HG03108 (cell line): ENCODE data around the gene SNRPD2.
A peak's percentile ranks its signal among the peaks of the same experiment; 100 is the strongest.

Experiments
- ATAC-seq: cut with Tn5 transposase; IDR thresholded peaks from one replicate; pipeline ENCODE4 v1.9.1; 2021; ENCODE audit warnings: moderate library complexity; ENCODE audit not compliant: unreplicated experiment

The SNRPD2 gene

DNA sequence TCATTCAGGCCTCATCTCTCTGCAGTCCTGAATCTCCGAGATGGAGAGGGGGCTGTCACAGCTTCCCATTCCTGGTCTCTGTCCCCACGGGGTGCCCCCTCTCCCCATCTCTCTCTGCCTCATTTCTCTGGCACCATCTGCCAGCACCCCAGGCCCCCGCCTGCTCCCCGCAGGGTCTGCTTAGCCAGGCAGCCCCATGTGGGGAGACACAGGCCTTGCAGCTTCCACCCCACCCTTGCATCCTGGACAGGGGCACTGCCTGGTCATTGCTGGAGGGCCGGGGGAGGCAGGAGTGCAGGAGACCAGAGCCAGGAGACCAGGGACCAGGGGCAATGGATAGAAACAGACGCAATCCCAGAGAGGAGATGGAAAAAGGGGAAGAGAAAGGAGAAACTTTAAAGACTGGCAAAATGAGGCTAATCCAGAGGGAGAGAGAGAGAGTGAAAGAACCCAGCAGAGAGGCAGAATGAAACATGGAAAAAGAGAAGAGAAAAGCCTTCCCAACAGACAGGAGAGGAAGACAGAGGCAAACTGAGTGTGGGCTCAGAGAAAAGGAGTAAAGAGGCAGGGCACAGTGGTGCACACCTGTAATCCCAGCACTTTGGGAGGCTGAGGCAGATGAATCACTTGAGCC, 32.5 kb downstream of the SNRPD2 start:
- ATAC-seq = no peak

DNA sequence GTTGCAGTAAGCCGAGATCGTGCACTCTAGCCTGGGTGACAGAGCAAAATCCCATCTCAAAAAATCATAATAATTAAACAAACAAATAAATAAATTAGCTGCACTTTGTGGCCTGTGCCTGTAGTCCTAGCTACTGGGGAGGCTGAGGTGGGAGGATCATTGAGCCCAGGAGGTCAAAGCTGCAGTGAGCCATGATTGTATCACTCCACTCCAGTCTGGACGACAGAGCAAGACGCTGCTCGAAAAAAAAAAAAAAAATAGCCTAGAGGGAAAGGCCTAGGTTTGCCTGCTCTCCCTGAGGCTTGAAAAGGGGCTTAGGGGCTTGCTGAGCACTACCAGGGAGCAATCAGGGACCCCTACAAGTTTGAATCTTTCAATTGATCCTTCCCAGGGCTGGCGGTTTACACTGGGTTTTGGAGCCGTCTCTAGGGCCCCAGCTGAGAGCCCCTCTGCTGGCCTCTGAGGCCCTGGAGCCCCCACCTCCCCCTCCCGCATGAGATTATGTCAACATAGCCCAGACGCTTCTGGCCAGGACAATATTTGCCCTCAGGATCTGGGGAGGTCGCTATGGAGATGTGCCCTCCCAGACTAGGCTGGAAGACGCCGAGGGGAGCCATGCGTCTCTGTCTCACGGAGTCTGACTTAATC, 34.1 kb downstream of the SNRPD2 start:
- ATAC-seq = no peak

DNA sequence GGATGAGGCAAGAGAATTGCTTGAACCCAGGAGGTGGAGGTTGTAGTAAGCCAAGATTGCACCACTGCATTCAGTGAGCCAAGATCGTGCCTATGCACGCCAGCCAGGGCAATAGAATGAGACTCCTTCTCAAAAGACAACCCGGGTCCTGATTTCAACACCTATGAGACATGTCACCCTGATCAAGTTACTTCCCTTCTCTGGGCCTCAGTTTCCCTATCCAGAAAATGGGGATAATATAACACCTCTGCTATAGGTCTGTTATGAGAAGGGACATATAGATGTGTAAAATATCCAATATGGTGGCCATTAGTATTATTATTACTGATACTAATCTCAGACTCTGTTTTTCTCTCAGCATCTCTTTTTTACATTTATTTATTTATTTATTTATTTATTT, 36.7 kb downstream of the SNRPD2 start:
- ATAC-seq = no peak

DNA sequence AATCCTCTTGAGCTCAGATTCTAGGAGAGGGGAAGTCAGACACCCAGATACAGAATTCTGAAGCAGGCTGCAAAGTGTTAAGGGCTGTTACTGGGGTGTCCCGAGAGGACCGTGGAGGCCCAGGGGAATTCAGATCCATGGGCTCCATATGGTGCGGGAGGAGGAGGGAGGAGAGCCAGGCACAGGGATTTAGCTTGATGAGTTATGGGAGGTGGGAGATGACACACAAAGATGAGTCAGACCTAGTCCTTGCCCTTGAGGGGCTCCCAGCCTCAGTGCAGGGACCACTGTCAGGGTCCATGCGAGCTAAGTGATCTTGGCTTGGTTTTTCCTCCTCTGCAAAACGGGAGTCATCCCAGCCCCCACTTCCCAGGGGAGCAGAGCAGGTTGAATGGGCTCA, 38.1 kb downstream of the SNRPD2 start:
- ATAC-seq = no peak

DNA sequence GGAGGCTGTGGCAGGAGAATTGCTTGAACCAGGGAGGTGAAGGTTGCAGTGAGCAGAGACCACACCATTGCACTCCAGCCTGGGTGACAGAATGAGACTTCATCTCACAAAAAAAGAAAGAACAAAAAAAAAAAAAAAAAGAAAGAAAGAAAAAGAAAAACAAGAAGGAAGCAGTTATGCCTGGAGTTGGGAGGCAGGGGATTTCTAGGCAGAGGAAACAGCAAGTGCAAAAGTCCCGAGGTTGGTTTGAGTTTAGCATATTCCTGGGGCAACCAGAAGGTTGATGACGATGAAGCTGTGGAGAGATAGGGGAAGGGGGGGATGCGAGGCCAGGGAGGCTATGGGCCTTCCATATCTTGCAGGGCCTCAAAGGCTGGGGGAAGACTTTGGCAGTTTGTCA, 41.0 kb downstream of the SNRPD2 start:
- no peak for ATAC-seq

DNA sequence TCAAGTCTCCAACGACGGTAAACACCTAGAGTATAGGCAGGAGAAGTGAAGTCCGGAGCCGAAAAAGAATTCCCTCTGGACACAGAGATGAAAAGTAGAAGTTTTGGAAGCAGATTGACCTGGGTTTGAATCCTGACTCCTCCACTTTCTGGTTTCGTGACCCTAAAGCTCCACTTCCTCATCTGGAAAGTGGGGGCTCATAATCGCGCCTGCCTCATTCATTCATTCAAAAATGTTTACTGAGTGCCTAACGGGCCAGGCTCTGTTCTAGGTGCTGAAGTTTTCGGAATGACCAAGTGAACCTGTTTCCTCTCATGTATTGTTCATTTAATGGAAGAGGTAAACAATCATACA, 45.4 kb downstream of the SNRPD2 start:
- ATAC-seq = no peak

DNA sequence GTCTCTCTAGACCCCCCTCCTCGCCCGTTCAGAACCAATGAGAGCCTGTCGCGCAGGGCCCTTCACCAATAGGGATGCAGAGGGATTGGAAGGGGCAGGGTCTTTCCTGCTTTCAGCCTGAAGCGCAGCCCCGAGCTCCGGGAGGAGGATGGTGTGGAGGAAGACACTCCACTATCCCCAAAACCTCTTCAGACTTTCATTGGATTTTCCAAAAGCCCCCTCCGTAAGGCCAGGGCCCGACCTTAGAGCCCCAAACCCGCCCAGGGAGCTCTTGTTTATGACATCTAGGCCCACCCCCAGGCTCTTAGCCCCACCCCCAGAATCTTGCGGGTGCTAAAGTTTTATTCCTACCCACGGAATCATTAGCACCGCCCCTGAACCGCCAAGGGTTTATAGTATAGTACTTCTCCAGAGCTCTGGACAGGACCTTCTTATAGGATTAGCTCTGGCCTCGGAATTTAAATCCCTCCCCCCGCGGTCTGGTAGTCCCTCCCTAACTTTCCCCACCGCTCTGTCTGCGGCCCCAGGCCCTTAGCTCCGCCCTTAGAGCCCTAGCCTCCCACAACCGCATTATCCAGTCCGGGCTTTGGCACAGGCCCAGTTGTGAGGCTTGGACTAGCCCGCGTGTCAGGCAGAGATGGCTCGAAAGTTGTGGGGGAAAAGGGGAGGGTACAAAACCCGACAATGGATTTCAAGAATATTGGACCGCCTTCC, 46.0 kb downstream of the SNRPD2 start:
- ATAC-seq = no peak

DNA sequence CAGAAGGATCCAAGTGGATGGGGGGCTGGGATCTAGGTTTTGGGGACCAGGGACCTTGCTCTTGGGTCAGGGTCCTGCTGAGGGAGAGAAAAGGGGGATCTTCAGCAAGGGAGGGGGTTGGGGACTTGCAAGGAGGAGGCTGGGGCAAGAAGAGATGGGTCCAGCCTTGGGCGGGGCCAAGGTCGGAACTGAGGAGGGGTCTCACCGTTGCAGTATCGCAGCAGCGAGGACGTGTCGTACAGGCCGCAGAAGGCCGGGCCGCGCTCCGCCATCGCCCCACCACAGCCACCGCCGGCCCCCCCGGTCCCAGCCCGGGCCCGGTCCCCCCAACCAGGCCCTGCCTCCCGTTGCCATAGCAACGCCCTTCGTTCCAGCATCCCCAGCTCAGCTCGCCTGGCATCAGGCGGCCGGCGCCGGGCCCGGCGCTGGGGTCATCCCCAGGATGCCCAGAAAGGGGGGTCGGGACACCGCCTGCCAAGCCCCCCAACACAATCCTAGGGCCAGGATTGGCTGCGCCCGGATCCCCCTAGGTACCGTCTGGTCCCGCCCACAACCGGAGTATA, 46.6 kb downstream of the SNRPD2 start:
- ATAC-seq = no peak

DNA sequence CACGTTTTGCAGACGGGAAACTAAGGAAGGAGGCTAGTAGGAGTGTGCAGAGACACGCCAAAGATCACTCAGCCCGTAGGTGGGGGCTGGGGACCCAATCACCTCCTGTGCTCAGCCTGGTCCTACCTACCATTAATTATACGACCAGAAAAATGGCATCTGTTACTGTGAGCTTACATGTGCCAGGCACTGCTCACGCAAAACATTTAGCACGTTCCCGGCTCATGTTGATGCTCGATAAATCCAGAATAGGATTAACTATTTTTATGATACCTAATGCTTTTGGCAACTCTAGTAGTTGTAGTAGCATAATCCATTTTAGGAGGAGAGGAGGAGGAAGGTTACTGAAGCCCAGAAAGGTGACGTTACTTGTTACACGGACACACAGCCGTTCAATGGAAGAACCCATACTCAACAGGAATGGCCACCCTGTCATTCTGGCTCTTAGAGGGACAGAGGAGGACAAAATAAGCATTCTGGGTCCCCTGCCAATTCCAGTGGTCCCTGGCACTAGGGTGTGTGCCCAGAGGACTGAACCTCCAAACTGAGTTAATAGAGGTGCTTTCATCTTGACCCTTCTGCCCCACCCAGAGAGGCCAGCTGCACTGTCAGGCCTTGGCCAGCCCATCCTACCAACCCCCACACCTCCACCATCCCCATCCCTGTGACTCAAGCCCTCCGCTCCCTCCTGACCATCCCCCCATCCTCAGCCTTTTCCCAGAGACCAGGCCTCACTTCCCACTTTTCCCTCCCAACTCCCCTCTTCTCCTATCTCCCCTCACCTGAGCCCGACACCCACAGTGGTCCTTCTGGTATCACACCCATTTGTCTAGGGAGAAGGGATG, 47.6 kb downstream of the SNRPD2 start:
- no peak for ATAC-seq

DNA sequence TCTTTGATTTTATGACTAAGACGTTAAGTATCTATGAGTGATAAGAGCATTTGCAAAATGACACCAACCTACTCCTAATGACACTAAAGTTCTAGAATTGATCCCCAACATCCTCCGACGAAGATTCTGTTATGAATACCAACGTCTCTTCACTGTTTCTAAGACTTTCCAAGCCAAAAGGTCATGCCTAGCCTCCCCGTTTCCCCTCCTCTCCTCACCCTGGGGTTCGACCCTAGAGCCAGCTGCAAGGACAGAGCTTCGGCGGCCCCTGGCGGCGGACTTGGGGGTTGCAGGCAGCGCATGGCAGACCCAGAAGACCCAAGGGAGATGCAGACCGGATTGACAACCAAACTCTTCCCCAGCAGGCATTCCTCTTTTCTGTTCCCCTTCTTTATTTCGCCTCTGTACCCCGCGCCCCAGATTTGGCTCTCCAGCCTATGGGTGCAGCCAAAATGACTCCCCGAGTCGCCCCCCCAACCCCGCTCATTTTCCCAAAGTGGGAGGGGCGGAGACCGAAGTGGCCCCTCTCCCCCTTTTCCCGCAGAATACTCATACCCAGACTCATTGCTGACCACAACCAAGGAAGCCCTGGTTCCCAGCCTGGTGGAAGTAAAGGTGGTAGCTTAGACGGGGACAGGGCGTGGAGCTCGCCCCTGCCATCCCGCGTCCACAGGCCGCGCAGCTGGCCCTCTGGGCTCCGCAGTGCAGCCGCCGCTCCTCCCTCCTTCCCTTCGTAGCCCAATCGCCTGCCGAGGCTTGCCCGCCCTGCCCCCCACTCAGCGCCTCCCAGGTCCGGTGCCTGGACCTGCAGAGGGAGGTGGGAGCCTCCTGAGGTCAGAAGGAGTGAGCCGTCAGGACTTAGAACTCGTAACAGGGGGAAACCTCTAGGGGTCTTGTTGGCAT, 48.5 kb downstream of the SNRPD2 start:
- ATAC-seq = peak; percentile 27

DNA sequence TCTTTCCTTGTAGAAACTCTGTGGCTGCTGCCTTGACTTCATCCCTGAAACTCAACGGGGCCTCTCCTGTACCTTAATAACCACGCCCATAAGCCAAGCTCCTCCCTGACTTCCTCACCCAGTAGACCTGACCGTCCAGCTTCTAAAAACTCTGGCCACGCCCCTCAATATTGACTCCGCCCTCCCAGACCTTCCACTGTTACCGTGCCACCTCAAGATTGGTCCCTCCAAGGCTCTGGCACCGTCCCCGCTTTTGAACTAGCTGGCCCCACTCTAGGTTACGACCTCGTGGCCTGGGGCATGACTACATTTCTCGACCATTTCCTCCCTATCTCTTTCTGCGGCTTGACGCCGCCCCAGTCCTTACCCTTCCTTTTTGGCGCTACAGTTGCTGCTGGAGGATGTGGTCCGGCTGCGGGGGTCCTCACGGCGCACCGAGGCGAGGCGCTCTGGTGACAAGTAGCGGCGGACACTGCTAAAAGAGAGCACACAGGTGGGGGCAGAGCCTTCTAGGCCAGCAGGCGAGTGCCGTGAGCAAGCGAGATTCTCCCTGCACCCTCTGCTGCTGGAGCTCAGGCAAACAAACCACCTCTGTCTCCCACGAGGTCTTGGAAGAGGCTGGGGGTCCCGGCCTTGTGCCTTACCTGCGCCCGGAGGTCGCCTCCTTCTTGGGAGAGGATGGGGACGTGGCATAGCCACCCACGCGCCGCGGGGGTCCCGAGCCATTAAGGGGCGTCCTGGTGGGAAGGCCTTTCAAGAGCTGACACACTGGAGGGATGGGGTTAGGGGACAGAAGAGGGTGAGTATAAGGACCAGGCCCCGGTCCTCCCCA, 50.3 kb downstream of the SNRPD2 start:
- peak; percentile 37 for ATAC-seq

DNA sequence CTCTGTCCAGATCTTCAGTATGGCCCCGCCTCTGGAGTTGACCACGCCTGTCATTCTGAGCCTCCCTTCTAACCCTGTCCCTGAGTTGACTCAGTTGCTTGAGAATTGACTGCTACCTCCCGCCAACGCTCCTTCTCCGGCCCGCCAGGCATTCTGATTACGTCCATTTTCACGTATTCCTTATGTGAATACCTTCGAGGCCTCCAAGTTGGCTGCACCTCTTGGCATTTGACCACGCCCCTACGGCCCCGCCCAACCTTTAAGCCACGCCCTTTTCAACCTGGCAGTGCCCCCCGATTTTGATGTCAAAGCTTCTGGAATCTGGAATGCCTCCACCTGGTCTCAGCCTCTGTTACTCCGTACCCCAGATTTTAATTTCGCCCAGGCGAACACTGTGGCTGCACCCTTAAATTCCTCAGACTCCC, 50.9 kb downstream of the SNRPD2 start:
- ATAC-seq = no peak

DNA sequence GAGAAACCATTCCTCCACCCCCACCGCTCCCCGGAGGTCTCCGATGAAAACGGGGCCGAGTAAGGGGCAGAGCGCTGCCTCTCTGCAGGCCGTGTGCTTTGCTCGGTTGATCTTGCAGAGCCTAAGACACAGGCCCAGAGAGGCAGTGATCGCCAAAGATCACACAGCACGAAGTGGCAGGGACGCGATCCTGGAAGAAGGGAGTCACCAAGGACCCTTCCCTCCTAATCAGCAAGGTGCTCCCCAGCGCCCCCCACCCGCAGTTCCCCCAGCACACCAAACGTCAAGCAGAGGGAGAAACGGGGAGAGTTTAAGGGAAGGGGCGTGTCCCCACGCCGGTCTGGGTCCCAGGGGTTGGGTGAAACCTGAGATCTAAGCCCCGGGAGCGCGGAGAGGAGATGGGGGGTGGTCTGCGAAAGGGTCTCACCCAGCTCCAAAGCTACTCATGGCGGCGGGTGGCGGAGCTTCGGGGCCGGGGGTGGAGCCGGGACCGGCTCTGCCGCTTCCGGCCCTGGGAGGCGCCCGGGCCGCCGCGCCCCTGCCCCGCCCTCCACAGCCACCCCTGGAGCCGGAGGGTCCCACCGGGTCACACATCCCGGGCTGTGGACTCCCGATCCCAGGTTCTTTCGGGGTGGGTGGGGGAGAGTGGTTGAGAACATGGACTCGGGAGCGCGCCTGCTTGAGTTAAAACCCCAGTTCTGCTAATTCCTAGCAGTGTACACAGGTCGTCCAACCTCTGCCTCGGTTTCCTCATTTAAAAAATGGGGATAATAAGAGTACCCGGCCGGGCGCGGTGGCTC, 52.6 kb downstream of the SNRPD2 start, which contains the start of gene EML2:
TSS of gene EML2 (minus strand) at position 468 of the 800 bp plus-strand sequence. CDS start at position 447, 21 bp downstream.
- ATAC-seq = no peak

DNA sequence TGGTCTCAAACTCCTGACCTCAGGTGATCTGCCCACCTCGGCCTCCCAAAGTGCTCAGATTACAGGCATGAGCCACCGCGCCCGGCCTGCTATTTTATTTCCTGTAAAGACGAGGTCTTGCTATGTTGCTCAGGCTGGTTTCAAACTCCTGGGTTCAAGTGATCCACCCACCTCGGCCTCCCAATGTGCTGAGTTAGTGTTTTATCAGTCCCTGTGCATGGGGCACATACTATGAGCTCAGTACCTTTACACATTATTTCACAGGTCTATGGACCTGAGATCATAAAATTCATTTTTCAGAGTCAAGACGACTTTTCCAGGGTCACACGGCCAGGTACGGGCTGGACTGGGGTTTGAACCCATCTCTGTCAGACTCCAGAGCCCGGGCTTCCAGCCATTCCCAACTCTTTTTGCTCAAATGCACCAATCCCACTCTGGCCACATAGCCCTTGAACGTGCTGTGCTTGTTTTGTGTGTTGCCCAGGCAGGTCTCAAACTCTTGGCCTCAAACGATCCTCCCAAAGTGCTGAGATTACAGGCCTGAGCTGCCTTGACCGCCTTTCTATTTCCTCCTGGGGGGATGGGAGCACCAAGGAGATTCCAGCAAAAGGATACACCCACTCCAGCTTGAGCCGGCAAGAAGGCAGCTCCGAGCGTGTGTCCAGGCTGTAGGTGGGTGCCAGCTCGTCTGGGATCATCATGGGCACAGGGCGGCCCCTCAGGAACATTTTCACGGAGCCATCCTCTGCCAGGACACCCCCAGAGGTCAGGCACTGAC, 53.7 kb downstream of the SNRPD2 start:
- no peak for ATAC-seq
